Measurements from ENCODE around the gene LARGE1.

The LARGE1 gene

GRCh38 chr22:33272871-33273270, 647.4 kb downstream of the LARGE1 start:
- no peak for TF ChIP-seq CTCF (IDR thresholded peaks at IDR 0.05; ENCODE audit: low read depth, low read length, missing control alignments)
- in situ Hi-C loops (cut with HindIII; ENCODE audit: low sequenced_read_pairs), result no loop called here

DNA sequence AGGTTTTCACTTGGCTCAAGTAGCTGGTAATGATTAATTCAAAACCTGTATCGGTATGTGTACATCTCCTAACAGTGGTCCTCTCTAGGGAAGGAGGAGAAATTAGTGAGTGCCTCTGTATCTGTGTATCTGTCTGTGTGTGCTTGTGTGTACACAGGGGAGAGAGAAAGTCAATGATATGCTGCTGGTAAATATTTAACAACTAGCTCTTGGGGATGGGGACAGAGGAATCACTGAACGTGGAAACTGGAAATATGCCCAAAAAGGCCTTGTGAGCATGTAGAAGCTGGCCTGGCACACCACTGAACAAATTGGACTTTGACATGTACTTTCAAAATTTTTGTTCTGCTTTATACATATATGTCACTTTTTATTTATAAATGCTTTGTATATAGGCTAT, 648.1 kb downstream of the LARGE1 start:
- DNase-seq (ENCODE audit: low read depth), result no peak
- TF ChIP-seq CTCF (IDR thresholded peaks at IDR 0.05; ENCODE audit: low read depth, low read length, missing control alignments), result no peak
- no peak overlapping the region for H3K4me3 ChIP-seq (ENCODE audit: low read depth, low read length)
- in situ Hi-C loops (cut with HindIII; ENCODE audit: low sequenced_read_pairs), result no loop called here

More at GRCh38 chr22:33272871-33273270, 647.4 kb downstream of the LARGE1 start:
- no peak overlapping the region for H3K4me3 ChIP-seq (ENCODE audit: low read depth, low read length)
- DNase-seq (ENCODE audit: low read depth), result no peak

- TF ChIP-seq CTCF (IDR thresholded peaks at IDR 0.05; ENCODE audit: low read depth, low read length, missing control alignments), result no peak
- H3K4me3 ChIP-seq (ENCODE audit: low read depth, low read length), result no peak overlapping the region
- in situ Hi-C loops (cut with HindIII; ENCODE audit: low sequenced_read_pairs), result no loop called here
- DNase-seq (ENCODE audit: low read depth), result peak; percentile 13
These were observed 648.7 kb downstream of the LARGE1 start for GRCh38 chr22:33271390-33272161.

- no peak overlapping the region for H3K4me3 ChIP-seq (ENCODE audit: low read depth, low read length)
- no peak for TF ChIP-seq CTCF (IDR thresholded peaks at IDR 0.05; ENCODE audit: low read depth, low read length, missing control alignments)
- in situ Hi-C loops (cut with HindIII; ENCODE audit: low sequenced_read_pairs), result no loop called here
- DNase-seq (ENCODE audit: low read depth), result no peak
These were observed 649.7 kb downstream of the LARGE1 start for GRCh38 chr22:33270596-33270995.

DNA sequence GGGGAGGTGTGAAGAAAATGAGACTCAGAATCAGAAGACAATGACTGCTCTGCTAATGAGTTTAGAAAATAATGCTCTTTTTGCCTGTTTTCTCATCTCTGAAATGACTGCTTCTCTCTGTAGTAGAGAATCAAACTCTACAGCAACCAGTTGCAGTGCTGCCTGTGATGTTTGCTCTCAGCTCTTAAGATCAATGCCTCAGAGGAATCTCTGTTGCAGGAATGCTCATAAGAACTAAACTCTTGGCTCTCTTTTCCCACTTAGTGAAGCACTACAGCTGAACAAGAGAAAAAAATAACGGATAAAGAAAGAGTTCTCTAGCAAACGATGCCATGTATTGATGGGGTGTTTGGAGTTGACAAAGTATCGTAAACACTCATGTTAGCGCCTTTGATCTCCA, 658.6 kb downstream of the LARGE1 start:
- no peak for TF ChIP-seq CTCF (IDR thresholded peaks at IDR 0.05; ENCODE audit: low read depth, low read length, missing control alignments)
- in situ Hi-C loops (cut with HindIII; ENCODE audit: low sequenced_read_pairs), result no loop called here
- no peak for DNase-seq (ENCODE audit: low read depth)
- no peak overlapping the region for H3K4me3 ChIP-seq (ENCODE audit: low read depth, low read length)

DNA sequence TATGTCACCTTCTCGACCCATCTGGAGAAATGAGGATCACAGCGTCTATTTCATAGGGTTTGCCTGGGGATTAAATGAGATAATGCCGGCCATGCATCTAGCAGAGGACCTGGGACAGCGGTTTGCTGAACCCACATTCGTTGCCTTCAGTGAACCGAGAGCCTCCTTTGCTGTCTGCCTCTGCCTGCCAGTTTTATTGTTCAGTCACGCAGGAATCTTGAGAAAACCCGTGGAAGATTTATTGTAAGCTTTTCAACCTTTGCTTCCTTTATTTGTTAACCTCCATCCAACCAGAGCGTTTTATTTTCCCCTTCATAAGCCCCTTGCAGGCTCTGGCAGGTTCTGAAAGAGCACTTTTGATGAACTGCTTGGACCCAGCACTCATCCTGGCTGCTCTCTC, 659.8 kb downstream of the LARGE1 start:
- TF ChIP-seq CTCF (IDR thresholded peaks at IDR 0.05; ENCODE audit: low read depth, low read length, missing control alignments), result no peak
- in situ Hi-C loops (cut with HindIII; ENCODE audit: low sequenced_read_pairs), result no loop called here
- no peak overlapping the region for H3K4me3 ChIP-seq (ENCODE audit: low read depth, low read length)
- DNase-seq (ENCODE audit: low read depth), result no peak

Data from astrocyte of the cerebellum (primary cell).